Measurements from ENCODE around the gene LELP1. TPM values are rescaled to one million over a fixed set of nuclear protein-coding genes. Genes with fewer than 3 reads are reported as not detected.

LELP1 gene
- total RNA-seq, 1 experiment from 2014 or later, result not detected

DNA sequence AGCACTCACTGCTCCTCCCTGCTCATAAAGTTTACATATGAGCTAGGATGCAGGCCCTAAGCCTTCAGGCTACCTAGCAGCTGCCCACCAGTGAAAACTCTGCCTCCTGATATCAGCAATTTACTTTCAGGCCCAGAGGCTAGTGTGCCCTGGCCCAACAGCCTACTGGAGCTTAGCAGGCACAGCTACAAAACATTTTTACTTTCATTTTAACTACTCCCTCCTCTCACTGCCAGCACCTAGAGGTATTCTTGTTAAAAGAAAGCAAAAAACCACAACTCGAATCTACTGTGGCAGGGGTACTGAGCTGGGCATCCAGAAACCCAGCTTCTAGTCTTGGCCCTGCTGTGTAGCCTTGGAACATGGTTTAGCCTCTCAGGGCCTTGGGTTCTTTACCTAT is 50.5 kb downstream of the LELP1 start:
- Mint-ChIP-seq H3K9me3 (peaks cover 0 to 3% of the 10 kb centered on the region in 2 experiments; a peak in 1 of 5 replicates), H3K36me3 (ENCODE audit: insufficient read depth in 1 of 3, low read depth in 3 of 3) (no peaks in the 10 kb centered on the region), H3K27ac (no peak overlapping the region), H3K27me3 (ENCODE audit: low read depth) (peaks cover 19% of the 10 kb centered on the region), H3K4me3 (no peak overlapping the region), H3K4me1 (no peaks in the 10 kb centered on the region)
- H4K5ac ChIP-seq (ENCODE audit: insufficient read length, low read depth, low read length), result no peak overlapping the region
- no peaks in the 10 kb centered on the region for H3K27me3 ChIP-seq (ENCODE audit: insufficient read depth, low read length)
- H3K14ac ChIP-seq (ENCODE audit: insufficient read depth, low read length), result no peak overlapping the region
- H3K79me1 ChIP-seq (ENCODE audit: insufficient read depth, low read depth, low read length, poor library complexity, severe bottlenecking), result no peaks in the 10 kb centered on the region
- no peak for DNase-seq
- H3K27ac ChIP-seq (ENCODE audit: insufficient read length, low read depth, low read length), result no peak overlapping the region
- TF ChIP-seq, protein P1, sequence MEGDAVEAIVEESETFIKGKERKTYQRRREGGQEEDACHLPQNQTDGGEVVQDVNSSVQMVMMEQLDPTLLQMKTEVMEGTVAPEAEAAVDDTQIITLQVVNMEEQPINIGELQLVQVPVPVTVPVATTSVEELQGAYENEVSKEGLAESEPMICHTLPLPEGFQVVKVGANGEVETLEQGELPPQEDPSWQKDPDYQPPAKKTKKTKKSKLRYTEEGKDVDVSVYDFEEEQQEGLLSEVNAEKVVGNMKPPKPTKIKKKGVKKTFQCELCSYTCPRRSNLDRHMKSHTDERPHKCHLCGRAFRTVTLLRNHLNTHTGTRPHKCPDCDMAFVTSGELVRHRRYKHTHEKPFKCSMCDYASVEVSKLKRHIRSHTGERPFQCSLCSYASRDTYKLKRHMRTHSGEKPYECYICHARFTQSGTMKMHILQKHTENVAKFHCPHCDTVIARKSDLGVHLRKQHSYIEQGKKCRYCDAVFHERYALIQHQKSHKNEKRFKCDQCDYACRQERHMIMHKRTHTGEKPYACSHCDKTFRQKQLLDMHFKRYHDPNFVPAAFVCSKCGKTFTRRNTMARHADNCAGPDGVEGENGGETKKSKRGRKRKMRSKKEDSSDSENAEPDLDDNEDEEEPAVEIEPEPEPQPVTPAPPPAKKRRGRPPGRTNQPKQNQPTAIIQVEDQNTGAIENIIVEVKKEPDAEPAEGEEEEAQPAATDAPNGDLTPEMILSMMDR (conservative IDR thresholded peaks at IDR 0.05), result no peak
- H2BK15ac ChIP-seq (ENCODE audit: low read depth, low read length), result no peak overlapping the region
- no peak overlapping the region for H3K23ac ChIP-seq (ENCODE audit: insufficient read length, low read depth, low read length)
- H2BK120ac ChIP-seq (ENCODE audit: low read depth, low read length, poor library complexity, severe bottlenecking), result no peak overlapping the region
- no peaks in the 10 kb centered on the region for H3K9me3 ChIP-seq (ENCODE audit: control insufficient read depth, low read depth, low read length)
- no peak overlapping the region for H3K9ac ChIP-seq (ENCODE audit: extremely low read depth, insufficient read length, low read length)
- H3K18ac ChIP-seq (ENCODE audit: insufficient read length, low read depth, low read length), result no peak overlapping the region
- H2BK12ac ChIP-seq (ENCODE audit: insufficient read length, low read depth, low read length), result no peak overlapping the region
- no peaks in the 10 kb centered on the region for H4K20me1 ChIP-seq (ENCODE audit: control insufficient read depth, insufficient read depth, insufficient read length)
- H3K79me2 ChIP-seq (ENCODE audit: insufficient read depth, low read length), result no peaks in the 10 kb centered on the region
- H3K4me2 ChIP-seq (ENCODE audit: insufficient read depth, insufficient read length, low read length), result no peak overlapping the region
- no peak overlapping the region for H2AFZ ChIP-seq (ENCODE audit: low read length)
- H4K91ac ChIP-seq (ENCODE audit: insufficient read length, low read depth, low read length), result no peak overlapping the region
- H3K56ac ChIP-seq (ENCODE audit: insufficient read length, low read depth, low read length), result no peak overlapping the region
- H3K4ac ChIP-seq (ENCODE audit: low read depth, low read length), result no peak overlapping the region
- no peak overlapping the region for H2AK5ac ChIP-seq (ENCODE audit: insufficient read length, low read length)
- WGBS (ENCODE audit: extremely low coverage, insufficient read length, low lambda C conversion rate), result no CpG with 5 or more reads among the region's 1 CpG
- H2BK5ac ChIP-seq (ENCODE audit: insufficient read length, low read length), result no peak overlapping the region
- H3K23me2 ChIP-seq (ENCODE audit: insufficient read length, low read depth, low read length, poor library complexity, severe bottlenecking), result no peaks in the 10 kb centered on the region
- H3T11ph ChIP-seq (ENCODE audit: low read length), result no peak overlapping the region
- H4K8ac ChIP-seq (replicated peaks; ENCODE audit: insufficient read length, low read depth, low read length), result no peak overlapping the region
- no peak overlapping the region for H2BK20ac ChIP-seq (ENCODE audit: low read depth, low read length, poor library complexity, severe bottlenecking)
- no peaks in the 10 kb centered on the region for H3K4me1 ChIP-seq (ENCODE audit: insufficient read depth, low read length)

Other genes starting within 250 kb of the LELP1 start
- not detected in 2 replicates for gene SPRR4, start 232.8 kb upstream of the LELP1 start, total RNA-seq (2021)
- not detected in 2 replicates for gene SPRR1A, start 219.3 kb upstream of the LELP1 start, total RNA-seq (2021)
- gene SPRR3, start 201.7 kb upstream of the LELP1 start, total RNA-seq (2021), result not detected in 2 replicates
- not detected in 2 replicates for gene SPRR1B, start 172.2 kb upstream of the LELP1 start, total RNA-seq (2021)
- not detected in 2 replicates for gene SPRR2D, start 162.3 kb upstream of the LELP1 start, total RNA-seq (2021)
- gene SPRR2A, start 145.9 kb upstream of the LELP1 start, total RNA-seq (2021), result not detected in 2 replicates
- gene SPRR2B, start 131.8 kb upstream of the LELP1 start, total RNA-seq (2021), result not detected in 2 replicates
- not detected in 2 replicates for gene SPRR2E, start 108.9 kb upstream of the LELP1 start, total RNA-seq (2021)
- gene SPRR2F, start 89.9 kb upstream of the LELP1 start, total RNA-seq (2021), result not detected in 2 replicates
- gene SPRR2G, start 52.5 kb upstream of the LELP1 start, total RNA-seq (2021), result not detected in 2 replicates
- gene PRR9, start 14.2 kb downstream of the LELP1 start, total RNA-seq (2021), result not detected in 2 replicates
- gene LORICRIN, start 56.3 kb downstream of the LELP1 start, total RNA-seq (2021), result not detected in 2 replicates
- not detected in 2 replicates for gene PGLYRP3, start 109.5 kb downstream of the LELP1 start, total RNA-seq (2021)
- not detected in 2 replicates for gene PGLYRP4, start 145.4 kb downstream of the LELP1 start, total RNA-seq (2021)
- gene S100A9, start 154.4 kb downstream of the LELP1 start, total RNA-seq (2021), result not detected in 2 replicates
- gene S100A12, start 172.2 kb downstream of the LELP1 start, total RNA-seq (2021), result not detected in 2 replicates
- not detected in 2 replicates for gene S100A8, start 187.6 kb downstream of the LELP1 start, total RNA-seq (2021)
- not detected in 2 replicates for gene S100A7A, start 213.1 kb downstream of the LELP1 start, total RNA-seq (2021)

All from H9 (cell line).